Measurements from ENCODE around the gene CCDC178. TPM values are rescaled to one million over a fixed set of nuclear protein-coding genes. Genes with fewer than 3 reads are reported as not detected.
A peak's percentile ranks its signal among the peaks of the same experiment; 100 is the strongest.

The CCDC178 gene
- total RNA-seq, 1 donor from 2014 or later, result 2.9 TPM

DNA sequence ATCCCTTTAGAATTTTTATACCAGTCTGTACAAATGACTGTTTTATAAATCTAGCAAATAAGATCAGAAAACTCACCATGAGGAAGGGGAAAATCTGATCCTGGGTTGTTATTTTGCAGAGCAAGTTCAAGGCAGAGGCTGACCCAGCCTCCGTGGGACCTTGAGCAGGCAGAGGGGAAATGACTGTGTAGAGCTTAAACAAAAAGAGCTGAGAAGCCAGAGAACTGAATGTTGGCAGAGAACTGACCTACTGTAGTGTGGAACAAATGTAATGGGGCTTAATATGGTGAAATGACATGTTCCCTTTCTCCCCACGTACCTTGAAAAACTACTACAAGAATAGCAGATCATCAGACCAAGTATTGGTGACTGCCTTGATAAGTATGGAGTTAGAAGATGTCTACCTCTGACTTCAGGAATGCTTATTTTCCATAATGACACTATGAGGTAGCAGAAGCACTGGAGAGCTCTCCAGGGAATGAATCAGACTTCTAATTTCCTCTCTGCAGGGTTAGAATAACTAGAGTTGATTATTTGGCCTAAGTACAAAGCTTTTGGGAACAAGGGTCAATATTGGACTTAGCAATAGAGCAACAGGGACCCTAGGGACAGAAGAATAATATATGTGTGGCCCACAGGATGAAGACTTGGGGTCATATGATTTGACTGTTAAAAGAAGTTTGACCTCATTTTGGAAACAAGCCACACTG, 304.4 kb downstream of the CCDC178 start:
- DNase-seq (ENCODE audit: extremely low read depth, low read depth, low spot score), result peak; percentile 77

DNA sequence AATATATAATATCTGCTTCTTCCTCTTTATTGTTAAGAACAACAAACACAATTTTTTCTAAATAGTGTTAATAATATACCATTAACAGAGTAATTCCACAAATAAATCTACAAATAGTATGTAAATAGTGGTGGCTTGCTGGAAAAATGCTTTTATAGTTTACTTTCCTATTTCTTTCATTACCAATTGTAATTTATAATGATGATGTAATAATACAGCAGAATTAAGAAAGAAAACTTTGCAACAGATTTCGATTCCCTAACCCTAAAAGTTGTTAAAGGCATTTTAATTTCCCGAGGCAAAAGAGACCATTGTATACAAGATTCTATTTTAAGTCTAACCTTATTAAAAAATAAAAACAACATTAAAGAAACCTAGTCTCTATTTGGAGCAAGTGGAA, 307.9 kb downstream of the CCDC178 start:
- no peak for DNase-seq (ENCODE audit: extremely low read depth, low read depth, low spot score)

DNA sequence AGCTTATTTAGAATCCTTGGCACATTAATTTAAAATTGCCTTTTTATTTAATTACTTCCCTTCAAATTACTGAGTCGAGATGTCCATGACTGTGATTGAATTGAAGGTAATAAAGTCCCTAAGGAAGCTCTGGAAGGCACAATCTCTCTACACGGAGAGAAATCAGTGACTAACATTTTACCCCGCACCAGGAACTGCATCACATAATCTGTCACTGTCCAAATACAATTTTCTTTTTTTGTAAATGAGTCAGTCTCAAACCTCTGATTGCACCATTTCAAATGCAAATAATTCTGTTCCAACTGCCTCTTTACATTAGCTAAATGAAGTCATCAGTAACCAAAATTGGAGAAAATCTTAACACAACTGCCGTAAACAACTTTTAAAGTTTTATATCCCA, 311.9 kb downstream of the CCDC178 start:
- no peak for DNase-seq (ENCODE audit: extremely low read depth, low read depth, low spot score)

DNA sequence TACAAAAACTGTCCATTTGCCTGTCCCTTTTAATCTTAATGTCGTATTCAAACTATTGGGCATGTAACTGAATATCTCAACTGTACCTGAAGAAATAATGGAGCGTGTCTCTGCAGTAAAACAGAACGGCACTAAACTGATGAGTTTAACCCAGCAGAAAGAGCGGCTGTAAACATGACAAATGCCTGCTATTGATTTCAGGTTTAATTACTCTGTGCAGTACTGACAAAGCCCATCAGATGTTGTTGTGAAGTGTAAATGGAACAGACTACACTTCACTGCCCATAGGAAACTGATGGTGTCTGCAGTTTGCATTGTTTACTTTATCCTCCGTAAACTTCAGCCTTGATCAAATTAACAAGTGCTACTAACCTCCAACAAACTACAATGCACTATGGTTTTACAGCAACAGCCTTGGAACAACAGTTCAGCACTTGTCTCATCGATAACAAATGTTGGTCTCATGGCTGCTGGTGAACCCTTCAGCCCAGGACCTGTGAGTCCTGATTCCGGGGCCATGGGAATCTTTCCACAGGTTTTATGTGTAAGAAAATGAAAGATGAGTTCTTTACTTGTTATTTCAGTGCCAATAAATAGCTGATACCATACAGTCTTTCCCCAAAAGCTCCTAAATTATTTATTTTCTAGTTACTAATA, 316.5 kb downstream of the CCDC178 start:
- no peak for DNase-seq (ENCODE audit: extremely low read depth, low read depth, low spot score)

DNA sequence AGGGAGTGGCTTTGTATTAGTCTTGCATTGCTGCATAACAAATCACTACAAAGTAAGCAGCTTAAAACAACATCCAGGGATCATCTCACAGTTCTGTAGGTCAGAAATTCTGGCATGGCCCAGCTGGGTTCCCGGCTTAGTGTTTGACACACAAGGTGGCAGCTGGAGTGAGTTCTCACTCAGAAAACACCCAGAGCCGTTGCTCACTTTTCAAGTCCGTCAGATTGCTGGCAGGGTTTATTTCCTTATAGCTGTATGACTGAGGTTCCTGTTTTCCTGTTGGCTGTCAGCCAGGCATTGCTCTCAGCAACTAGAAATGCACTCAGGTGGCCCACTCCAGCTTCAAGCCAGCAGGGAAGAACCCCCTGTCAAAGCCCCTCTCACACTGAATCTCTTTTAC, 324.1 kb downstream of the CCDC178 start:
- peak; percentile 64 for DNase-seq (ENCODE audit: extremely low read depth, low read depth, low spot score)

DNA sequence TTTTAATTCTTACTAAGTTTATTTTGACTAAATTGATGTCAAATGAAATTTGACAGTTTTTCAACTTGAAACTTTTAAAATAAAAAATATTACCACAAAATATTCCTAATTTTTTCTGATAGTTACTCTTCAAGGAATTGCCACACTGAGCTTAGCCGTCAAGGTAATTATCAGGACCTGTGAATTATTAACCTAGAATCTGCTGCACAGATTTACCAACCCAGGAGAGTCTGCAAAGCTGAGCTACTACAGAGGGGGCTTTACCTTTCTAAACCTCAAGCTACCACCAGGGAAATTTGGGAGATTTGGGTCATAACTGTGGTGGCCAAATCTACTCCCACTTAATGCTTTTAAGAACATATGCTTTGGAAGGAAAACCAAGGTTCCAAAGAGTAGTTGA, 324.6 kb downstream of the CCDC178 start:
- DNase-seq (ENCODE audit: extremely low read depth, low read depth, low spot score), result no peak

DNA sequence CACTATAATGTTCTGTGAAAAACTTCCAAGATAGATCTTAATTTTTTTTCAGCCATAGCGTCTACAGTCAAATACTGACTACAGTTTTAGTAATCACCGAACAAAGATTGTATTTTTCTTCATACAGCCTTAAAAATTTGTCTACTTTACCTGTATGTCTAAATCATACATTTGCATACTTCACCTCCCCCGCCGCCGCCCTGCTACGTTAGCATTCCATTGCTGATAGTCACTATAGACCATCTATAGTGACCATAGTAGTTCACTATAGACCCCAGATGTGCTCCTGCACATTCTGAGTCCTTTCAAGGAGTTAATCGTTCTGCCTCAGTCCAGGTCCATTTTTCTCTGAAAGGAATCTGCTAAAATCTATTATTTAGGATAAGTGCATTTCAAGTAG, 325.0 kb downstream of the CCDC178 start:
- DNase-seq (ENCODE audit: extremely low read depth, low read depth, low spot score), result no peak

DNA sequence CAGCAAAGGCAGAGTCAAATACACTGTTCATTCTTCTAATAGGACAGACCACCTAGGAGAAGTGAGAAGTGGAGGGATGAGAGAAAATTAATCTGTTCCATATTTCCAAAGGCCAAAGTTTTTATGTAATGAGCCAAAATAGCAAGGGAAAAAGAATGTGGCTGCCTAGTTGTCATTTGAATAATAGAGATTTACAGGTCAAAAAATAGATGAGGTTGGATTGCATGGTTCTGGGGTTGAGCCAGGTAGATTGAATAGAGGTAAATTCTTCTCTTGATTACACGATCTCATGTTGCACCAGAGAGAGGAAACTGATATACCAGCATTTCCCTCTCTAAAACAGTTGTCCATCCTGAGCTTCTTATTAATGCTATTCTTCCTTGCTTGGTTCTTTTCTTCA, 325.8 kb downstream of the CCDC178 start:
- DNase-seq (ENCODE audit: extremely low read depth, low read depth, low spot score), result no peak

DNA sequence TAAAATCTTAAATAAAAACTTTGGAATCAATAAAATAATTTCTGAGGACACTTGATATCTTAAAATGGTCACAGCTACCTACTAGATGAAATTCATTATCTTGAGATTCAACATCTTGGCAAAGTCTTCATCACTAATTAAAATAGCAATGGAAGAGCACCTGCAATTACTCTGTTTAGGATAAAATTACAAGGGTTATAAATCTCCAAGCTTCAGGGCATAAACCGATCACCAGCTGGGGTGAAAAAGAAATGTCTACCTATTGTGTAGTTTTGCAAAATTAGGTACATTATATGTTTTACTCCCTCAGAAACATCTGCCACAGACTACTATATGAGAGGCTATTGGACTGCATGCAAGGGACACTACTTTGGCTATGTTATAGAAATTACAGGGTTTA, 327.1 kb downstream of the CCDC178 start:
- DNase-seq (ENCODE audit: extremely low read depth, low read depth, low spot score), result no peak

DNA sequence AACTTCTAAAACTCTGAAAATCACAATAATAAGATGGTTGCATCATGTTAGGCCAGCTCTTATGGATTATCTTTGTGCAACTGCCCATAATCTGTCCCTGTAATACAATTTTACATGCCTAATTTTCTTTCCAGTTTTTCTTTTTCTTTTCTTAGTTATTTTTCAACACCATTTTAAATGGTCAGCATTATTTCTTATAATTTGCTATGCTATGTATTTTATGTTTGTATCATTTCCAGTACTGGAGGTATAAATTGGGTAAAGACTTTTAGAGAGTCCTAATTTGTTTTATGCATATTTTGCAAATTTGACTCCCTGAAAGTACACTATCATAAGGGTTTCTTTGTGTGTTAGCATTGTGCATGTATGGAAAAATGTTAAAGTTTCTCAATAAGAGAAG, 333.0 kb downstream of the CCDC178 start:
- DNase-seq (ENCODE audit: extremely low read depth, low read depth, low spot score), result no peak

DNA sequence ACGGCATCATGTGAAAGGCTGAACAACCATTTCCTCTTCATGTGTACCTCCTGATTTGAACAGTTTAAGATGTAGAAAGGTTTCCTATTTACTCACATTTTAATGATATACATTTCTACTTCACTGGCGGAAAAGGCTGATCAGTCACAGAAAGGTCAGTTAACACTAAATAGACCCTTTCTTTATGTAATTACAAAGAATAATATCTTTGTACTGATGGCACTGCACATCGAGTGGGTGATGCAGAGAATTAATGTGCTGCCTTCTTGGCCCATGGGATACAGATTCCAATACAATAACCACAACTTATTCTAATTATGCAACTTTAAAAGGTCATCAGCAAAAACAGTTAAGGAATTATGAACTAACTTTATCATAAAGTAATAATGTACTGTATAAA, 339.2 kb downstream of the CCDC178 start:
- DNase-seq (ENCODE audit: extremely low read depth, low read depth, low spot score), result no peak

DNA sequence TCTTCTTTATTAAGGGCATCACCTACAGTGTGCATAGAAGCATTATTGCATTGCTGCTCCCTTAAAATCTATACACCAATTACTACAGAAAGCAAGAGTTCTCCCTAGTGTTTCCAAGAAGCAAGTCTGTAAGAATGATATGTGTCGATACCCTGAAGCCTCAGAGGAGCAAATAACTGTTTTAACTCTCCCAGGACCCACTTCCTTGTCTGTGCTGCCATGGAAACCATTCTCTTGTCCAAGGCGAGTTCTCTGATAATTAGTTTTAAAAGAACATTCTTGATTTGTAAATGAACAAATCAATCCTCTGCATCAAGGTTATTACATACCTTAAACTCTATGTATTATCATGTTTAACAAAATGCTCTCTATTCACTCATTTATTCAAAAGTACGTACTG, 340.9 kb downstream of the CCDC178 start:
- no peak for DNase-seq (ENCODE audit: extremely low read depth, low read depth, low spot score)

DNA sequence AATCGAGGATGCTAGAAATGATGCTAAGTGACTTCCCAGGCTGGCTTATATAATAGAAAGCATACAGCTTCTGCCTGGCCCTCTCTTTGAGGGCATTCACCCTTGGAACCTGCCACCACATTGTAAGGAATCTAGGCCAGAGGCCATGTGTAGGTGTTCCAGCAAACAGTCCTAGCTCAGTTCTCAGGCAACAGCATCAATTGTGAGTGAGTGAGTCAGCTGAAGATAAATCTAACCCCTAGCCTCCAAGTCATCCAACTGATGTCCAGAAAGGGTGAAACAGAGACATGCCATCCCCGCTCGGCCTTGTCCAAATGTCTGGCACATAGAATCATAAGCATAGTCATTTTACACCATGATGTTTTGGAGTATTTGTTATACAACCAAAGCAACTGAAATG, 343.4 kb downstream of the CCDC178 start:
- DNase-seq (ENCODE audit: extremely low read depth, low read depth, low spot score), result no peak

DNA sequence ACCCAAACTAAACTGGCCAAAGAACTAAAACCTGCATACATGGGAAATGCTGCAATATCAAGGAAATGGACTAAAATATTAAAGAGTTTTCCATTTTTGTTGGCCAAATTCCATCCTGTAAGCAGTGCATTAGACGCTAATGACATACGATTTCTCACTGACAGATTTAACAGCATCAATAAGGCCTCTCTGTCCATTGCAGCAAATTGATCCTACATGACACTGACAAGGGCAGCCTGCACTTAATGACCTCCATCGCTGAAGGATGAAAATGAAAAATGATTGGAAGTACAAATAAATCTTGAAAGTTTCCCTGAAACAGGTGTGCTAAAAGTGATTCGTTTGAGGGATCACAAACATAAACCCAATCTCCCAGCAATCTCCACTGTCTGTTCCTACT, 350.1 kb downstream of the CCDC178 start:
- DNase-seq (ENCODE audit: extremely low read depth, low read depth, low spot score), result no peak

DNA sequence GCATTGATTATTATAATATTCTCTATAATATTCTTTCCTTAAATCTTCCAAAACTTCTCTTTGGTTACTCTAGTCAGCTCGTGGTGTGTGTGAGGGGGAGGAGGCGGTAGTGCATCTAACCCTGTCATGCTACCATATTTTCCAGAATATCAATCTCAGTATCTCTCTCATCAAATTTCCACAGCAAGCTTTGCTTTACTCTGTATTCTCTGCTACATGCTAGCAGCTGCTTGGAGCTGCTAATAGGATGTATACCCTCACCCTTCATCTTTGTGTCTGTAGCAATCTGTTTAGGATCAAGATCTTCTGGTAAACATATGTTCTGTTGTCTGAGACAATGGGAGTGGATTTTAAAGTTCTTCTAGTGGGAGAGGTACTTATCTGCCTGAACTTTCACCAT, 363.9 kb downstream of the CCDC178 start:
- no peak for DNase-seq (ENCODE audit: extremely low read depth, low read depth, low spot score)

DNA sequence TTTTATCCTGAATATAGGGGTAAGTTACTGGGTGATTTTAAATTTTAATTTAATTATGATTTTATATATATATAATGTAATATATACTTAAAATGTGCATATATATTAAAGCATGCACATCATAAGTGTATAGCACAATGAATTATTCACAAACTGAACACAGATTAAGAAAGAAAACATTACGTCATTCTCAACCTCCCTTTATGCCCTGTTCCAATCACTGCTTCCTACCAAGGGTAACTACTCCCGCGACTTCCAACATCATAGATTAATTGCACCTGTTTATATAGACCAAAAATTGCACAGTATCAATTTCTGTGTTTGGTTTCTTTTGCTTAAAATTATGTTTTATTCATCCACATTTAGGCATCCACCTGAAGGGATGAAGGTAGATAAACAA, 366.4 kb downstream of the CCDC178 start:
- no peak for DNase-seq (ENCODE audit: extremely low read depth, low read depth, low spot score)

DNA sequence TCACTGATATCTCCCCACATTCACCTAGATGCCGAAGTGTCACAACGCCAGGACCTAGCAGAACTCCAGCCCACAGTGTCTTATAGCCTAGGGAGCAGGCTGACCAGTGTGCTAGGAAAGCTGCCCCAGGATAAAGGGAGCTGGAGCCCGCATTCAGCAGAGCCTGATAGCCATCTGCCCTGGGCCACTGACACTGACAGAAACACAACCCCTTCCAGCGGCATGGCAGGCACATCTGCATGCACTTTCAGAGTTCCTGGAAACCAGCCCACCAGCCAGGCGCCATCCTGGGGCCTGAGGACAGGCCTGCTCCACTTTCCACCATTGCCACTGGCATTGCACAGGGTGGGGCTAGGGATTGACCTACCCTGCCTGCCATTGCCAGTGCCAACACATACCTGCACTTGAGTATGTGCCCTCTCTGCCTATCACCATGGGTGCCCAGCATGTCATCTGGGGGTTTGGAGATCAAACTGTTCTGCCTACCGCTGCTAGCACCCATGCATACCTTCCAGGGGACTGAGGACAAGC, 377.6 kb downstream of the CCDC178 start:
- no peak for DNase-seq (ENCODE audit: extremely low read depth, low read depth, low spot score)

DNA sequence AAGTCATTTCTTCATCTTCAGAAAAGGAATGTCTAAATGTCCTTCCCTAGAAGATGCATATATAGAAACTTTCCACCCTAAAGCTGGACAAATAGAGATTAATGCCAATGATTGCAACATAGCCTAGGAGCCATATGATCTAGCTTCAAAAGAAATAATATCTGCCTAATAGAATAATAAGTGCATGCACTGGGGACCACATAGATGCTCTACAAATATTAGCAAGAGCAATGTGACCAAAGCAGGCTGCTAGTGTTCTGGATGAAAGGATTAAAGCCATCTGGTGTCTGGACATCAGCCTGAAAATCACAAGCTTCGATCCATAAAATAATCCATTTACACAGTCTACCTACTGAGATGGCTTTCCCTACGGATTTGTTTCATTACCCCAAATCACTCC, 387.6 kb downstream of the CCDC178 start:
- DNase-seq (ENCODE audit: extremely low read depth, low read depth, low spot score), result no peak

DNA sequence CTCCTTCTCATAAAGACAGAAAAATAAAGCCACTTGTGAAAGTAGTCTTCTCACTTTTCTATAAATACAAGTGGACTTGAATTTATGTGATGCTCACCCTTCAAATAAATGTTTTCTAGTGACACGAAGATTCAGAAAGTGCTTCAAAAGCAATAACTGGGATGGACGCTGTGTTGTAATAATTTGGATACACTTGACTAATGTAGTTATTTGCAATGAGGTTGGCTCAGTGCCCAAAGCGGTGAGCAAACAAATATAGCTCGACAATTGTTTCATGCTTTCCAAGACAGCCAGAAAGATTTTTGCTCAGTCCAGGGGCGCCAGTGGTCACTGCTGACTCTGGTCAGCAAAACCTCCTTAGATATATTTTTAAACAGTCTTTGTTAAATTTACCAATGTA, 389.1 kb downstream of the CCDC178 start:
- DNase-seq (ENCODE audit: extremely low read depth, low read depth, low spot score), result peak; percentile 22

DNA sequence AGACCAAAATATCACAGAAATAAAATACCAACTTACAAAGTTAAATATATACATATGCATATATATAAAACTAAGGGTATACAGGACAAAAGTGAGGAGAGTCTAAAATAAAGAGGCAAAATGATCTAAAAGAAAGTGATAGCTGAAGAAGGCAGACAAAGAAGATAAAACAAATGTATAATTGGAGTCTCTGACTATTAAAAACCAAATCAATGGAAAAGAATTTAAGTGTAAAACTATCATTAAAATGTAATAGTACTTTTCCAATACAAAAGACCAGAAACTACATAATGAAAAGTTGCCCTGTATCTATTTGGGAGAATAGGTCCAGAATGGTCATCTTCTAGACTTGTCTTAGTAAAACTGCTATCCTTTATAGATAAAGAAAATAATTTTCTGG, 400.3 kb downstream of the CCDC178 start:
- no peak for DNase-seq (ENCODE audit: extremely low read depth, low read depth, low spot score)

DNA sequence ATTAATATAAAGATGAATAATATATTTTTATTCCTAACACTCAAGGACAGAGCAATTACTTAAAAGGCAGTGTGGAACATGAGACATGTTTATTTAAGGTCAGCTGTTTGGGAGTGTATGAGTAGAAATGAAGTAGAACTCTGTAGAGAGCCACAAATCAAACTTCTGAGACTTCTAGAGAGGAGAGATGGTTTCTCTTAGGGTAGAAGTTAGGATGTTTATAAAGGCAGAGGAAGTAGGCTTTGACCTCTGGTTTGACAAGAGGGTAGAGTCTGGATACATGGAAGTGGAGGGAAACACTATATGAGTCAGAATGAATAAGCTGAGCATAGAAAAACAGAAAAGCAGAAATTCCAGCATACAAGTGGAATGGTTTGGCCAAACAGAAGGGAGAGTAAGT, 405.6 kb downstream of the CCDC178 start:
- peak; percentile 47 for DNase-seq (ENCODE audit: extremely low read depth, low read depth, low spot score)

DNA sequence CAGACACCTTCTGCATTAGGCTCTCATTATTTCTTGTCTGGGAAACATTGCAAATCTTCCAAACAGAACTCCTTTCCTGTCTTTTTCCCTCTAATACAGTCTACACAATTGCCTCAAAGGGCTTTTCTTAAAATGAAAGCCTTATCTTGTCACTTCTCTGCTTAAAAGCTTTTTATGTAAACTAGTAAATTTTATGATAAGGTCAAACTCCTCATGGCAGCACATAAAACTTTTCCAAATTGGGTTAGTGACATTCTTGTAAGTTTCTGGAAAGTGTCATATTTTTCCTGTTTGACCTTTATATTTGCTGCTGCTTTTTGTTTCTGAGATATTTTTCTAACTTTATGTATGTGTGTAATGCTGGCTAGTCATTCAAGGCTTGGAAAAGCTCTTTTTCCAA, 406.3 kb downstream of the CCDC178 start:
- DNase-seq (ENCODE audit: extremely low read depth, low read depth, low spot score), result no peak

Data from glomerular endothelial cell (primary cell).